ENCODE data around the gene SEPTIN1.

Gene SEPTIN1

DNA sequence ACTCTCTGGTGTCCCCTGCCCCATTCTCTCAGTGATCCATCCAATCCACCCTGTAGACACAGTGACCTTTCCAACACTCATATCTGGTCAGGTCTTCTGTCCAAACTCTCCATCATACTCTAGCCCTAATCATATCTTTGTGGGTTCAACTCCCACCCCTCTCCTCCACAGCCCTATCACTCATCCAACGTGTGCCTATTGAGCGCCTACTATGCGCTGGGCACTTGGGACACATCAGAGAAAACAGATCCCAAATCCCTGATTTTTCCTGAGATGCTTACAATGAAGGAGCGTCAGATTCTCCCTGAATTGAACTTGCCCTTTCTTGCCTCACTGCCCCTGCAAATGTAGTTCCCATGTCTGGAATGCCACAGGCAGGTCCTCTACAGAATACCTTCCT lies 45.7 kb upstream of the SEPTIN1 start:
- H3K4me1 ChIP-seq (ENCODE audit: low read depth, poor library complexity, severe bottlenecking): peaks cover 15% of the 10 kb centered on the region
- H3K4me2 ChIP-seq: peak overlapping the region; percentile 91; the same call in 1 of the 2 replicates
- H3K27me3 ChIP-seq (ENCODE audit: insufficient read depth, low read depth): no peaks in the 10 kb centered on the region
- no peak overlapping the region for H3K27ac ChIP-seq
- no peak overlapping the region for H3K9ac ChIP-seq
- H3K4me3 ChIP-seq (IDR thresholded peaks at IDR 0.05; ENCODE audit: insufficient read depth, low read depth, low read length): no peak overlapping the region
- H3K79me2 ChIP-seq (ENCODE audit: insufficient read depth, low read depth): peaks cover 36% of the 10 kb centered on the region
- H2AFZ ChIP-seq (ENCODE audit: low read depth): no peak overlapping the region
- TF ChIP-seq, protein P1, sequence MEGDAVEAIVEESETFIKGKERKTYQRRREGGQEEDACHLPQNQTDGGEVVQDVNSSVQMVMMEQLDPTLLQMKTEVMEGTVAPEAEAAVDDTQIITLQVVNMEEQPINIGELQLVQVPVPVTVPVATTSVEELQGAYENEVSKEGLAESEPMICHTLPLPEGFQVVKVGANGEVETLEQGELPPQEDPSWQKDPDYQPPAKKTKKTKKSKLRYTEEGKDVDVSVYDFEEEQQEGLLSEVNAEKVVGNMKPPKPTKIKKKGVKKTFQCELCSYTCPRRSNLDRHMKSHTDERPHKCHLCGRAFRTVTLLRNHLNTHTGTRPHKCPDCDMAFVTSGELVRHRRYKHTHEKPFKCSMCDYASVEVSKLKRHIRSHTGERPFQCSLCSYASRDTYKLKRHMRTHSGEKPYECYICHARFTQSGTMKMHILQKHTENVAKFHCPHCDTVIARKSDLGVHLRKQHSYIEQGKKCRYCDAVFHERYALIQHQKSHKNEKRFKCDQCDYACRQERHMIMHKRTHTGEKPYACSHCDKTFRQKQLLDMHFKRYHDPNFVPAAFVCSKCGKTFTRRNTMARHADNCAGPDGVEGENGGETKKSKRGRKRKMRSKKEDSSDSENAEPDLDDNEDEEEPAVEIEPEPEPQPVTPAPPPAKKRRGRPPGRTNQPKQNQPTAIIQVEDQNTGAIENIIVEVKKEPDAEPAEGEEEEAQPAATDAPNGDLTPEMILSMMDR (conservative IDR thresholded peaks at IDR 0.05; ENCODE audit: low read depth, low read length): no peak
- H3K36me3 ChIP-seq (ENCODE audit: insufficient read depth): peaks cover 9% of the 10 kb centered on the region; the same call in 1 of the 2 replicates
- no peaks in the 10 kb centered on the region for H4K20me1 ChIP-seq (ENCODE audit: insufficient read depth)

DNA sequence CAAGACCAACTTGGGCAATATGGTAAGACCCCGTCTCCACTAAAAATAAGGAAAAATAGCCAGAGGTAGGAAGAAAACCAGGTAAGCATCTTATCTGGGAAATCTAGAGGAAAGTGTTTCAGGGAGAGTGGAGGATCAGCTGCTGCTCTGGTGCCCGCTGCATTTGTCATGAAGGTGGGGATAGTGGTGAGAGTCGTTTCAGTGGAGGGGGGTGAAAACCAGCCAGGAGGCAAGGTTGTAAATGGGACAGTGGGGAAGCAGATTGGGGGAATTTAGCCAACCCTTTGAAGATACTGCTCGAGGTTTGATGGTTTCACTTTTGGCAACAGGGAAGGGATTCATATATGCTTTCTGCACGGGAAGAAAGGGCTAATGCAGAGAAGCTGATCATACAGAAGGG lies 38.6 kb upstream of the SEPTIN1 start:
- TF ChIP-seq, protein P1 (conservative IDR thresholded peaks at IDR 0.05; ENCODE audit: low read depth, low read length): no peak
- H3K36me3 ChIP-seq (ENCODE audit: insufficient read depth): peaks cover 9% of the 10 kb centered on the region; the same call in 1 of the 2 replicates

DNA sequence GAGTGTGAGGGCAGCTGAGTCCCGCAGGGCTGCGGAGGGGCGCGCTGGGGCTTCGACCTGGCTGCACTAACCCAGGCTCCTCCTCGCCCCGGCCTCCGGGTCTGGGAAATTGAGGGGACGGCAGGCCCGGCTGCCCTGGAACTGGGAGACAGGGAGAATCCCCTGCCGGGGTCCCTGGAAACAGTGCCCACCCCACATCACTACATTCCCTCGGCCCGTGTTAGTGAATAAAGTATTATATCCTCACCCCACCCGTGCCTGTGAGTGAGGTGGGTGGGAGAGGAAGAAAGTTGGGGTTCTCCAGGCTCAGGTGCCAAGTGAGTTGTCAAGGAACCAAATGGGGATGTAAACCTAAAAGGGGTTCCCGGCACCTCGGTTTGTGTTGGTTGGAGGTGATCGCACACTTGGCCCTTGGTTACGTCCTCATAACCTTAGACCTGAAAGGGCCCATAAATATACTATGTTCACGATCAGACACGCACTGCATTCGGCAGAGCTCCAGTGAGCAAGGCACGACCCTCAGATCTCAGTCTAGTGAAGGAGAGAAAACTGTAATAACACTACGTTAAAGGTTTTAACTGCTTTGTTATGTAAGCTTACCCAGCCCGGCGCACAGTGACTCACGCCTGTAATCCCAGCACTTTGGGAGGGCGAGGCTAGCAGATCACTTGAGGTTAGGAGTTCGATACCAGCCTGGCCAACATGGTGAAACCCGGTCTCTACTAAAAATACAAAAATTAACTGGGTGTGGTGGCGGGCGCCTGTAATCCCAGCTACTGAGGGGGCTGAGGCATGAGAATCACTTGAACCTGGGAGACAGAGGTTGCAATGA lies 36.2 kb upstream of the SEPTIN1 start:
- H4K20me1 ChIP-seq (ENCODE audit: insufficient read depth): no peaks in the 10 kb centered on the region
- H3K4me1 ChIP-seq (ENCODE audit: low read depth, poor library complexity, severe bottlenecking): peaks cover 35% of the 10 kb centered on the region
- no peaks in the 10 kb centered on the region for H3K27me3 ChIP-seq (ENCODE audit: insufficient read depth, low read depth)
- H3K79me2 ChIP-seq (ENCODE audit: insufficient read depth, low read depth): no peaks in the 10 kb centered on the region; the same call in 1 of the 2 replicates
- no peak overlapping the region for H3K4me3 ChIP-seq (IDR thresholded peaks at IDR 0.05; ENCODE audit: insufficient read depth, low read depth, low read length)
- H3K27ac ChIP-seq: peak overlapping the region; percentile 68
- 0 out of 2 replicates have a peak, but pooled peaks cover 3% of the 10 kb centered on the region for H3K36me3 ChIP-seq (ENCODE audit: insufficient read depth)
- H3K9ac ChIP-seq: peak overlapping the region; percentile 59
- H3K4me2 ChIP-seq: peak overlapping the region; percentile 88
- peak overlapping the region; percentile 78 for H2AFZ ChIP-seq (ENCODE audit: low read depth)
- TF ChIP-seq, protein P1 (conservative IDR thresholded peaks at IDR 0.05; ENCODE audit: low read depth, low read length): no peak; the same call in 1 of the 2 replicates

More for the DNA sequence above, 38.6 kb upstream of the SEPTIN1 start:
- Histone ChIP-seq H2AFZ (ENCODE audit: low read depth) (no peak overlapping the region), H4K20me1 (ENCODE audit: insufficient read depth) (no peaks in the 10 kb centered on the region), H3K4me3 (IDR thresholded peaks at IDR 0.05; ENCODE audit: insufficient read depth, low read depth, low read length) (no peak overlapping the region), H3K27me3 (ENCODE audit: insufficient read depth, low read depth) (no peaks in the 10 kb centered on the region), H3K4me2 (no peak overlapping the region), H3K27ac (no peak overlapping the region), H3K9ac (no peak overlapping the region), H3K79me2 (ENCODE audit: insufficient read depth, low read depth) (peaks cover 8% of the 10 kb centered on the region; the same call in 1 of the 2 replicates), H3K4me1 (ENCODE audit: low read depth, poor library complexity, severe bottlenecking) (peaks cover 23% of the 10 kb centered on the region)

DNA sequence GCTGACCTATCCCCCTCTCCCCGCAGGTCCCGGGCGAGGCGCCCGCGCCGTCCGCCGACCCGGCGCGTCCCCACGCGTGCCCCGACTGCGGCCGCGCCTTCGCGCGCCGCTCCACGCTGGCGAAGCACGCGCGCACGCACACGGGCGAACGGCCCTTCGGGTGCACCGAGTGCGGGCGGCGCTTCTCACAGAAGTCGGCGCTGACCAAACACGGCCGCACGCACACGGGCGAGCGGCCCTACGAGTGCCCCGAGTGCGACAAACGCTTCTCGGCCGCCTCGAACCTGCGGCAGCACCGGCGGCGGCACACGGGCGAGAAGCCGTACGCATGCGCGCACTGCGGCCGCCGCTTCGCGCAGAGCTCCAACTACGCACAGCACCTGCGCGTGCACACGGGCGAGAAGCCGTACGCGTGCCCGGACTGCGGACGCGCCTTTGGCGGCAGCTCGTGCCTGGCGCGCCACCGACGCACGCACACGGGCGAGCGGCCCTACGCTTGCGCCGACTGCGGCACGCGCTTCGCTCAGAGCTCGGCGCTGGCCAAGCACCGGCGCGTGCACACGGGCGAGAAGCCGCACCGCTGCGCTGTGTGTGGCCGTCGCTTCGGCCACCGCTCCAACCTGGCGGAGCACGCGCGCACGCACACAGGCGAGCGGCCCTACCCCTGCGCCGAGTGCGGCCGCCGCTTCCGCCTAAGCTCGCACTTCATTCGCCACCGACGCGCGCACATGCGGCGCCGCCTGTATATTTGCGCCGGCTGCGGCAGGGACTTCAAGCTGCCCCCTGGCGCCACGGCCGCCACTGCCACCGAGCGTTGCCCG lies 35.4 kb upstream of the SEPTIN1 start:
- Histone ChIP-seq H3K4me3 (IDR thresholded peaks at IDR 0.05; ENCODE audit: insufficient read depth, low read depth, low read length) (no peak overlapping the region), H3K4me2 (peak overlapping the region; percentile 88), H3K36me3 (ENCODE audit: insufficient read depth) (no peaks in the 10 kb centered on the region), H3K79me2 (ENCODE audit: insufficient read depth, low read depth) (peaks cover 1% of the 10 kb centered on the region; the same call in 1 of the 2 replicates), H2AFZ (ENCODE audit: low read depth) (peak overlapping the region; percentile 78), H3K9ac (peak overlapping the region; percentile 59), H3K27ac (peak overlapping the region; percentile 68), H4K20me1 (ENCODE audit: insufficient read depth) (no peaks in the 10 kb centered on the region), H3K27me3 (ENCODE audit: insufficient read depth, low read depth) (no peaks in the 10 kb centered on the region), H3K4me1 (ENCODE audit: low read depth, poor library complexity, severe bottlenecking) (peaks cover 39% of the 10 kb centered on the region)
- TF ChIP-seq, protein P1 (conservative IDR thresholded peaks at IDR 0.05; ENCODE audit: low read depth, low read length): no peak
